GM23248 (cell line): Measurements from ENCODE around the gene THADA. TPM values are rescaled to one million over a fixed set of nuclear protein-coding genes. Genes with fewer than 3 reads are reported as not detected.

Source experiments
- DNase-seq: peaks from one replicate; pipeline ENCODE4 v3.0.0-alpha.2; 2015
- H2AFZ ChIP-seq: fragments of 200-600 bp; sonication (generic); 2 replicates; pipeline ENCODE4 v1.6.1; 2016; ENCODE audit warnings: antibody characterized with exemption
- H3F3A ChIP-seq: fragments of 200-600 bp; sonication (generic); 2 replicates; pipeline ENCODE4 v1.6.1; 2016; ENCODE audit warnings: mild to moderate bottlenecking, antibody characterized with exemption, mixed run types; ENCODE audit not compliant: insufficient read depth
- H3K27ac ChIP-seq: fragments of 200-600 bp; sonication (generic); 2 replicates; pipeline ENCODE4 v1.5.1; 2016; ENCODE audit warnings: mild to moderate bottlenecking
- H3K27me3 ChIP-seq: fragments of 200-600 bp; sonication (generic); replicated peaks from 2 replicates; pipeline ENCODE4 v1.6.1; 2016; ENCODE audit warnings: mild to moderate bottlenecking; ENCODE audit not compliant: insufficient read depth
- H3K36me3 ChIP-seq: fragments of 200-600 bp; sonication (generic); 2 replicates; pipeline ENCODE4 v1.6.1; 2016; ENCODE audit warnings: low read depth, mild to moderate bottlenecking
- H3K4me1 ChIP-seq: fragments of 200-600 bp; sonication (generic); 2 replicates; pipeline ENCODE4 v1.6.1; 2016; ENCODE audit warnings: mild to moderate bottlenecking; ENCODE audit not compliant: insufficient read depth
- H3K4me2 ChIP-seq: fragments of 200-600 bp; sonication (generic); one replicate; pipeline ENCODE4 v1.6.1; 2016; ENCODE audit warnings: mild to moderate bottlenecking; ENCODE audit not compliant: unreplicated experiment
- H3K4me3 ChIP-seq: fragments of 200-600 bp; sonication (generic); 2 replicates; pipeline ENCODE4 v1.5.1; 2016; ENCODE audit warnings: mild to moderate bottlenecking
- H3K79me2 ChIP-seq: fragments of 200-600 bp; sonication (generic); 2 replicates; pipeline ENCODE4 v1.6.1; 2016; ENCODE audit warnings: mild to moderate bottlenecking; ENCODE audit not compliant: insufficient read depth
- H3K9ac ChIP-seq: fragments of 200-600 bp; sonication (generic); 2 replicates; pipeline ENCODE4 v1.6.1; 2016; ENCODE audit warnings: mild to moderate bottlenecking
- H3K9me2 ChIP-seq: fragments of 200-600 bp; sonication (generic); 2 replicates; pipeline ENCODE4 v1.6.1; 2016; ENCODE audit warnings: mixed run types, mild to moderate bottlenecking, moderate library complexity; ENCODE audit not compliant: insufficient read depth
- H3K9me3 ChIP-seq: fragments of 200-600 bp; sonication (generic); one replicate; pipeline ENCODE4 v1.6.1; 2017; ENCODE audit warnings: low read depth
- H4K20me1 ChIP-seq: fragments of 200-600 bp; sonication (generic); 2 replicates; pipeline ENCODE4 v1.6.0; 2016; ENCODE audit not compliant: insufficient read depth
- EZH2 ChIP-seq: fragments of 200-600 bp; sonication (generic); IDR thresholded peaks from 2 replicates; pipeline ENCODE4 v1.6.1; 2018; ENCODE audit warnings: antibody characterized with exemption, mild to moderate bottlenecking; ENCODE audit not compliant: insufficient read depth, poor library complexity, severe bottlenecking
- EZH2phosphoT487 ChIP-seq: fragments of 200-600 bp; sonication (generic); IDR thresholded peaks from 2 replicates; pipeline ENCODE4 v1.6.1; 2018; ENCODE audit warnings: antibody characterized with exemption, moderate library complexity, mild to moderate bottlenecking, low read depth; ENCODE audit not compliant: insufficient read depth
- WGBS, 2 experiments: methylation state at CpG; one replicate each; pipeline ENCODE4 v1.1.6; 2015 to 2017; ENCODE audit warnings: low lambda C conversion rate in 2 of 2, low coverage in 1 of 2; ENCODE audit errors: missing lambda C conversion rate in 2 of 2; 5-methylcytosine and 5-hydroxymethylcytosine counted together
- in situ Hi-C: fragments of 300-500 bp; cut with MboI; formaldehyde crosslinking; loops from 2 replicates; pipeline ENCODE4 v1.15.0; 2020
- polyA plus RNA-seq: library from polyadenylated mRNA; unstranded; fragments of >200 nt; fragmentation: Nextera tagmentation; extraction: Ambion mirVana; gene quantifications from 2 replicates; pipeline ENCODE4 v1.2.1, GENCODE V29; 2016
- total RNA-seq: library from RNA; depleted of rRNA; stranded (reverse); fragments of >200 nt; shearing (Covaris generic); gene quantifications from 2 replicates; pipeline ENCODE4 v1.2.3, GENCODE V29; 2014

Gene THADA
- total and polyA plus RNA-seq, 2 experiments from 2014 or later, result 14.1 to 15.8 TPM

DNA sequence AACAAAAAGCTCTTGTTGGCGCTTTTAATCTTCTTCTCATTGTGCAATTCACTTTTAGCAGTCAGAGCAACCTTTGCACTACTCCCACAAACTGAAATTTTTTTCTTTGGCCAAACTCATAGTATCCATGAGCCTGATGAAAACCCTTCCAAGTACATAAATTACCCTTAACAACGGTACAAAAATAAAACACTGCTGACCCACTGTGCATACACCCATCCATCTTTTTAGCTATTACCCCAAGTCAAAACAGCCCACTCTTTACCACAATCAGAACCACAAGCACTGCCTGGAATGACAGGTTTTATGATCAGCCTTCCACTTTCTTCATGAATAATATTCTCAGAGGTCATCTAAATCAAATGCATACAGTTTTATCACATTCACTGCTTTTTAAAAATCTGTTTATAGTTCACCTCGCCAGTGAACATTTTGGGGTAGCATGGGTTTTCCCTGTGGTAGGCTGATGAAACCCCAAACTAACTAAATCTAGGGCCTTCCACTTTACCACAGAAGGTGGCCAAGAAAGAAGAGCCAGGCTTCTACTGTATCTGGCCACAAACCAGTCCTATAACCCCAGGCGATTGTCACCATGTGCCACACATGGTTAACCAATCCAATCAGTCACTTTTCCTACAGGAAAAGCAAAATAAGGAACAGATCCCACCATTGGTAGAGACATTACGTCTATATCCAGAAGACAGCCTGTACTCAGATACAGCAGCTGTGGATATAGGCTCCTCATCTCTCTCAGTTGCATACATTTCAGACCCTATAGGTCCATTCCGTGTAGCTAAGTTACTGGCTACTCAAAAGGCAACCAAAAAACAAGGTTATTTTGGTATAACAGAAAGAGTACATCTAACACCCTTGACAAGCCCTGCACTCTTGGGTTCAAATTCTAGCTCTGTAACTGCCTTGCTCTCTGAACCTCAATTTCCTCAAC is 171.3 kb downstream of the THADA start:
- peaks cover 23% of the 10 kb centered on the region for H3K4me1 ChIP-seq
- H3K36me3 ChIP-seq, result no peaks in the 10 kb centered on the region
- H3K9ac ChIP-seq, result no peak overlapping the region
- no peak overlapping the region for H3K27ac ChIP-seq
- DNase-seq, result no peak
- H2AFZ ChIP-seq, result no peak overlapping the region
- H4K20me1 ChIP-seq, result no peaks in the 10 kb centered on the region
- no peaks in the 10 kb centered on the region for H3K9me3 ChIP-seq
- no peak overlapping the region for H3K4me2 ChIP-seq
- WGBS, 2 experiments, result 74 to 81% methylated on average over 6 of the region's 6 CpGs
- H3K27me3 ChIP-seq, result no peaks in the 10 kb centered on the region
- H3K79me2 ChIP-seq, result no peaks in the 10 kb centered on the region
- peaks cover 23% of the 10 kb centered on the region for H3F3A ChIP-seq
- H3K9me2 ChIP-seq, result 0 out of 2 replicates have a peak, but pooled peaks cover 8% of the 10 kb centered on the region
- TF ChIP-seq EZH2, result no peak
- TF ChIP-seq EZH2phosphoT487, result no peak
- H3K4me3 ChIP-seq, result no peak overlapping the region
- in situ Hi-C loops, result no loop called here

DNA sequence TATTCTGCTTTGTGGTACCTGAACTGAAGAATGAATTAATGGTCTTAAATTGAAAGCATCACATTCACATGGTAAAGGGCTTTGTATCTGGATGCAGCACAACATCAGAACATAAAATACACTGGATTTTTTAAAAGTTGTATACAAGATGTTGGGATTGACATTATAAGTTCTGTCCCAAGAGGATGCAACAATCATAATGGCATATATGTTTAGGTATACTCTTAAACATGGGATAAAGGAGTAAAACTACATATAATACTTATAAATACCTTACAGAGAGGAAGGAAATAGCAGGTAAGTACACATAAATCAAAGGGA is 171.9 kb downstream of the THADA start:
- Histone ChIP-seq H2AFZ (no peak overlapping the region), H3K9me3 (no peaks in the 10 kb centered on the region), H3K9ac (no peak overlapping the region), H3K27me3 (no peaks in the 10 kb centered on the region), H4K20me1 (no peaks in the 10 kb centered on the region), H3K27ac (no peak overlapping the region), H3F3A (peaks cover 23% of the 10 kb centered on the region), H3K9me2 (0 out of 2 replicates have a peak, but pooled peaks cover 8% of the 10 kb centered on the region), H3K4me1 (peaks cover 23% of the 10 kb centered on the region), H3K4me2 (no peak overlapping the region), H3K36me3 (no peaks in the 10 kb centered on the region), H3K4me3 (no peak overlapping the region), H3K79me2 (no peaks in the 10 kb centered on the region)
- in situ Hi-C loops, result no loop called here
- no peak for DNase-seq
- TF ChIP-seq EZH2, result no peak
- no peak for TF ChIP-seq EZH2phosphoT487

DNA sequence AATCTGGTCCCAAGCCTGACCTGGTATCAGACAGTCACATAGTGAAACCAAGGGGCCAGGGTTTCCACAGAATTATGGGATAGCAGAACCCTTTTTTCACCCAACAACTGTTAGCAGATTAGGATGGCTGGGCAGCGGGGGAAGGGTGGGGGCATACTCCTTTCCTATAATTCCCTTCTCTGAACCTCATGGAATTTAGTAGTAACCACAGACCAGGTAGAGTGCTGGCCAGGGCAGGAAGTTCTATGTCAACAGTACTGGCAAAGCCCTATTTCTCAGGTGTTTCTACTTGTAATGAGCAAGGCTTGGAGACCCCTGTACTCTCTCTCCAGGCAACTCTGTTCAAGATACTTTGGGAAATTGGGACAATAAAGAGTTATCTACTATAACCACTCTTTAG is 174.6 kb downstream of the THADA start:
- WGBS, 2 experiments, result 94 to 95% methylated on average over 1 of the region's 1 CpG
- Histone ChIP-seq H3K9me3 (no peaks in the 10 kb centered on the region), H3K9ac (no peak overlapping the region), H3K9me2 (0 out of 2 replicates have a peak, but pooled peaks cover 8% of the 10 kb centered on the region), H4K20me1 (no peaks in the 10 kb centered on the region), H2AFZ (no peak overlapping the region), H3K27me3 (no peaks in the 10 kb centered on the region), H3K36me3 (no peaks in the 10 kb centered on the region), H3K4me1 (peaks cover 15% of the 10 kb centered on the region), H3K4me2 (no peak overlapping the region), H3K27ac (no peak overlapping the region), H3K79me2 (no peaks in the 10 kb centered on the region), H3K4me3 (no peak overlapping the region), H3F3A (peaks cover 16% of the 10 kb centered on the region)
- no peak for TF ChIP-seq EZH2phosphoT487
- no peak for TF ChIP-seq EZH2
- in situ Hi-C loops, result no loop called here
- DNase-seq, result no peak

DNA sequence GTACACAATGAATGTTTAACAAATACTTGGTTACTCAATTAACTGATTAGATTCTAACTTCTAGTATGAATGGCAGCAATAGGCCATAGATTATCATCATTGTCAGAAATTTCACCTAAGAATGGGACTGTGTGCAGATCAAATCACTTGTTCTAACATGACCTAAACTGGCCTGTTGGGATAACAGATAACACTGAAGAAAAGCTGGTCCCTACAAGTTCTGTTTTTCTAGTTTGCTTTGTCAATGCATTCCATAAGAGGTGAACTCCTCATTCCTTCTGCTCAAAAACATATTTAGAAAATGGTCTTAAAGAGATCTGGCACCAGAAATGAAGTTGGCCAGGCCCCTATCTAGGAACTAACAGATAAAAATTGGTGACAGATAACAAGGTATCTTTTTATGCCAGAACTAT is 175.4 kb downstream of the THADA start:
- Histone ChIP-seq H4K20me1 (no peaks in the 10 kb centered on the region), H3K9ac (no peak overlapping the region), H3F3A (peaks cover 8% of the 10 kb centered on the region), H2AFZ (no peak overlapping the region), H3K4me3 (no peak overlapping the region), H3K9me2 (0 out of 2 replicates have a peak, but pooled peaks cover 8% of the 10 kb centered on the region), H3K27me3 (no peaks in the 10 kb centered on the region), H3K27ac (no peak overlapping the region), H3K4me1 (peaks cover 7% of the 10 kb centered on the region), H3K79me2 (no peaks in the 10 kb centered on the region), H3K4me2 (no peak overlapping the region), H3K36me3 (no peaks in the 10 kb centered on the region), H3K9me3 (no peaks in the 10 kb centered on the region)
- no peak for TF ChIP-seq EZH2
- TF ChIP-seq EZH2phosphoT487, result no peak
- in situ Hi-C loops, result no loop called here
- no peak for DNase-seq

DNA sequence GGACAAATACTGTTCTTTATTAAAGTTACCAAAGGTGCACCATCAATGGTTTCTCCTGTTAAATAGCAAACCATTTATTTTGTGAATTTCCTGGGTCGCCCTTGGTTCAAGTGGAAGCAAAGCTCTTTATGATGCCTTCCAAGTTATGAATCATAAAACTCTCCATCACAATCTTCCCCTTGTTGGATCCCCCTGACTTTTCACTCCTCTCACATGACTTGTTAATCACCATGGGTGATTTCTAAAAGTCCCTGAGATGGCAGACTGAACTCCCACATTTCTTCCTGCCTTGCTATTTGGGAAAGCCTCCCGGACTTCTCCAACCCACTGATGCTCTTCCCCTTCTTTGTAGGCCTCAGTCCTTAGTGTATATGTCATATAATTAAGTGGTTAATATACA is 176.0 kb downstream of the THADA start:
- no peak overlapping the region for H2AFZ ChIP-seq
- in situ Hi-C loops, result no loop called here
- TF ChIP-seq EZH2phosphoT487 (no peak), EZH2 (no peak)
- H3K27me3 ChIP-seq, result no peaks in the 10 kb centered on the region
- no peak overlapping the region for H3K27ac ChIP-seq
- peaks cover 3% of the 10 kb centered on the region for H3K4me1 ChIP-seq
- H3K4me2 ChIP-seq, result no peak overlapping the region
- 0 out of 2 replicates have a peak, but pooled peaks cover 8% of the 10 kb centered on the region for H3K9me2 ChIP-seq
- WGBS, 2 experiments, result 96 to 97% methylated on average over 2 of the region's 2 CpGs
- H4K20me1 ChIP-seq, result no peaks in the 10 kb centered on the region
- H3K79me2 ChIP-seq, result no peaks in the 10 kb centered on the region
- H3K9ac ChIP-seq, result no peak overlapping the region
- H3K9me3 ChIP-seq, result no peaks in the 10 kb centered on the region
- no peak for DNase-seq
- H3K4me3 ChIP-seq, result no peak overlapping the region
- H3F3A ChIP-seq, result peaks cover 3% of the 10 kb centered on the region
- no peaks in the 10 kb centered on the region for H3K36me3 ChIP-seq
